ENCODE data around the gene PDE5A. TPM values are rescaled to one million over a fixed set of nuclear protein-coding genes. Genes with fewer than 3 reads are reported as not detected.

Gene PDE5A
- total RNA-seq, 3 donors from 2014 or later, result 7.5 to 49.8 (median 21.6) TPM

GRCh38 chr4:119579823-119580222, 48.8 kb downstream of the PDE5A start:
- H3K36me3 ChIP-seq, result no peaks in the 10 kb centered on the region
- H3K9me3 ChIP-seq, result no peaks in the 10 kb centered on the region
- H3K27me3 ChIP-seq, result no peaks in the 10 kb centered on the region
- intact Hi-C loops (cut with DNase I; ENCODE audit: low total_unique reads), result no loop called here
- no peak overlapping the region for H3K4me3 ChIP-seq
- TF ChIP-seq, protein P1, sequence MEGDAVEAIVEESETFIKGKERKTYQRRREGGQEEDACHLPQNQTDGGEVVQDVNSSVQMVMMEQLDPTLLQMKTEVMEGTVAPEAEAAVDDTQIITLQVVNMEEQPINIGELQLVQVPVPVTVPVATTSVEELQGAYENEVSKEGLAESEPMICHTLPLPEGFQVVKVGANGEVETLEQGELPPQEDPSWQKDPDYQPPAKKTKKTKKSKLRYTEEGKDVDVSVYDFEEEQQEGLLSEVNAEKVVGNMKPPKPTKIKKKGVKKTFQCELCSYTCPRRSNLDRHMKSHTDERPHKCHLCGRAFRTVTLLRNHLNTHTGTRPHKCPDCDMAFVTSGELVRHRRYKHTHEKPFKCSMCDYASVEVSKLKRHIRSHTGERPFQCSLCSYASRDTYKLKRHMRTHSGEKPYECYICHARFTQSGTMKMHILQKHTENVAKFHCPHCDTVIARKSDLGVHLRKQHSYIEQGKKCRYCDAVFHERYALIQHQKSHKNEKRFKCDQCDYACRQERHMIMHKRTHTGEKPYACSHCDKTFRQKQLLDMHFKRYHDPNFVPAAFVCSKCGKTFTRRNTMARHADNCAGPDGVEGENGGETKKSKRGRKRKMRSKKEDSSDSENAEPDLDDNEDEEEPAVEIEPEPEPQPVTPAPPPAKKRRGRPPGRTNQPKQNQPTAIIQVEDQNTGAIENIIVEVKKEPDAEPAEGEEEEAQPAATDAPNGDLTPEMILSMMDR (IDR thresholded peaks at IDR 0.05), result no peak
- TF ChIP-seq POLR2AphosphoS5 (IDR thresholded peaks at IDR 0.05) (no peak), POLR2A (IDR thresholded peaks at IDR 0.05) (no peak)
- DNase-seq (ENCODE audit: low spot score in 2 of 2), result no peak
- no peaks in the 10 kb centered on the region for H3K4me1 ChIP-seq
- H3K27ac ChIP-seq, result no peak overlapping the region

- no peak for DNase-seq (ENCODE audit: low spot score in 2 of 2)
- intact Hi-C loops (cut with DNase I; ENCODE audit: low total_unique reads), result no loop called here
- Histone ChIP-seq H3K27ac (no peak overlapping the region), H3K9me3 (no peaks in the 10 kb centered on the region), H3K4me1 (no peaks in the 10 kb centered on the region), H3K36me3 (no peaks in the 10 kb centered on the region), H3K27me3 (no peaks in the 10 kb centered on the region), H3K4me3 (no peak overlapping the region)
- TF ChIP-seq, protein P1 (IDR thresholded peaks at IDR 0.05), result no peak
- TF ChIP-seq POLR2A (IDR thresholded peaks at IDR 0.05) (no peak), POLR2AphosphoS5 (IDR thresholded peaks at IDR 0.05) (no peak)
Observed at GRCh38 chr4:119570401-119570800, 58.2 kb downstream of the PDE5A start.

DNA sequence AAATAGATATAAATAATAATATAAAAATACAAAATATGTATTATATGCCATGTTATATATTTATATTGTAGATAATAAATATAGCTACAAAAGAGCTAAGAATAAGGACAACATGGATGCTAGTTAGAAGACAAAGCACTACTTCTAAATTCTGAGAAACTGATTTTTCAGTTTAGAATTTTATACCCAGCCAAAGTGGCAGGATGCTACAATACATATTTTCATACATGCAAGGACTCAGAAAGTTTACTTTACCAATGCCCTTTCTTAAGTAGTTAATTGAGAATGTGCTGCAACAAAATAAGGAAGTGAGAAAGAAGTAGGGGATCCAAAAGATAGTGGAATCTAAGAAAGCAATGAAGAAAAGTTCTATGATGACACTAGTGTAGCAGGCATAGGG, 64.5 kb downstream of the PDE5A start:
- DNase-seq (ENCODE audit: low spot score in 2 of 2), result no peak
- intact Hi-C loops (cut with DNase I; ENCODE audit: low total_unique reads), result no loop called here
- Histone ChIP-seq H3K9me3 (peaks cover 0 to 15% of the 10 kb centered on the region in 2 donors), H3K27me3 (no peaks in the 10 kb centered on the region), H3K27ac (no peak overlapping the region), H3K4me1 (no peaks in the 10 kb centered on the region), H3K36me3 (no peaks in the 10 kb centered on the region), H3K4me3 (no peak overlapping the region)
- TF ChIP-seq POLR2AphosphoS5 (IDR thresholded peaks at IDR 0.05) (no peak), POLR2A (IDR thresholded peaks at IDR 0.05) (no peak)
- TF ChIP-seq, protein P1 (IDR thresholded peaks at IDR 0.05), result no peak

DNA sequence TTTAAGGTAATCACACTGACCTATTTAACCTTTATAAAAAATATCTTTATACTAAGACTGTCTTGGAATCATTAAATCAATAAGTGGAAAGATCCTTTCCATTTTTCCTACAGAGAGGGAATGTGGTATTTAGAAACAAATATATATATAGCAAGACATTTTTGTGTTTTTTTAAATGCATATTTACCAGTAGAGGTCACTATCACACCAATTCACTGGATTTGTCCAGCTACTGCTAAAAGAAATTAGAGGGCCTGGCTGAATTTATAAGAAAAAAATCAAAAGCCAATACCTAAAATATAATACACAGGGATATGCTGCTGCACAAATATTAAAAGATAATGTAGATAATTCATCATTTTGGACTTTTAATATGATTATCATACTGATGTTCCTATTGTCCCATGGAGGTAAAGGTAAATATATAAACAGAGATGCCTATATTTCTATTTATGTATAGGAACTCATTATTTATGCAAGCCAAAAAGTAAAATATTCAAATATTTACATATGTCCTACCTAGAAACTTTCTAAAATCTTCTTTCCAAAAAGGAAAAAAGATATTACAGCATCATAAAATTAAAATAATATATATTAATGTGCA, 69.5 kb downstream of the PDE5A start:
- Histone ChIP-seq H3K9me3 (peaks cover 0 to 7% of the 10 kb centered on the region in 2 donors), H3K36me3 (no peaks in the 10 kb centered on the region)

DNA sequence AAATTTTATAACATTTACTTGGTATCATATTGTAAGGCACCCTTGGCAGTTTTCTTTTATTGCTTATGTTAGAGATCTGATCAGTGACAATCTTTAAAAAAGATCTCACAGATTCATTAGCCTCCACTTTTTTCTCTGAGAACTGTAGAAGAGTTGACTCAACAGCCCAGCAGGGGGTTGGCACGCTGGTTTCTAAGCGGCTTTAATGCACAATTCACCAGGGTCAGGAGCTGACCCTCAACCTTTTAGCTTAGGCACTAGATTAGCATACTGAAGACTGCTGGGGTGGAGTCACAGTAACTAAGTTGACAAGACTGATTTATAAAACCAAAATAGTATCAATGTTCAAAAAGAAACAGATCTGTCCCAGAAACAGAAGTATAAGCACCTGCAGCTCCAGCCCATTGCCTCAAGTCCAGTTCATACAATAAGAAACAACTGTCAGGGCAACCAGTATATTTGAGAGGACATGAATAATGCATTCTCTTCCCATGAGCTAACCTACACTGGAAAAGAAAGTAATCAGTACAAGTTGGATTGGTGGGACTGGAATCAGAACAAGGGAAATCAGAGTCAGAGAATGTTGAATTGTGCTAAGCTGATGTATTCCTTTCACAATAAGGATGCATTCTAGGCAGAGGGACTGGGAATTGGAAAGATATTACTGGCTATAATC, 77.6 kb downstream of the PDE5A start:
- Histone ChIP-seq H3K9me3 (no peaks in the 10 kb centered on the region), H3K27me3 (no peaks in the 10 kb centered on the region), H3K36me3 (no peaks in the 10 kb centered on the region), H3K4me1 (no peaks in the 10 kb centered on the region), H3K4me3 (no peak overlapping the region), H3K27ac (no peak overlapping the region)
- TF ChIP-seq, protein P1 (IDR thresholded peaks at IDR 0.05), result no peak
- TF ChIP-seq POLR2AphosphoS5 (IDR thresholded peaks at IDR 0.05) (no peak), POLR2A (IDR thresholded peaks at IDR 0.05) (no peak)
- no peak for DNase-seq (ENCODE audit: low spot score in 2 of 2)
- intact Hi-C loops (cut with DNase I; ENCODE audit: low total_unique reads), result no loop called here

More for the DNA sequence above, 69.5 kb downstream of the PDE5A start:
- H3K4me3 ChIP-seq, result no peak overlapping the region
- TF ChIP-seq POLR2A (IDR thresholded peaks at IDR 0.05), result no peak
- TF ChIP-seq, protein P1 (IDR thresholded peaks at IDR 0.05), result peak in 2 of 3 donors; percentile 53 to 62
- no peak for TF ChIP-seq POLR2AphosphoS5 (IDR thresholded peaks at IDR 0.05)
- DNase-seq (ENCODE audit: low spot score in 2 of 2), result no peak
- no peak overlapping the region for H3K27ac ChIP-seq
- no peaks in the 10 kb centered on the region for H3K4me1 ChIP-seq
- H3K27me3 ChIP-seq, result no peaks in the 10 kb centered on the region
- intact Hi-C loops (cut with DNase I; ENCODE audit: low total_unique reads), result no loop called here
